AG09319 (cell line): ENCODE results near the gene RPL13A.

ENCODE experiments used
- DNase-seq: peaks from one replicate; pipeline ENCODE4 v3.0.0-alpha.2; 2010; ENCODE audit warnings: low read depth; ENCODE audit errors: extremely low read depth
- TF ChIP-seq, protein P1 (sequence below): IDR thresholded peaks from 2 replicates; pipeline ENCODE4 v1.5.1; 2011; ENCODE audit warnings: low read depth, mild to moderate bottlenecking, inconsistent platforms, low read length, moderate library complexity

Gene RPL13A

DNA sequence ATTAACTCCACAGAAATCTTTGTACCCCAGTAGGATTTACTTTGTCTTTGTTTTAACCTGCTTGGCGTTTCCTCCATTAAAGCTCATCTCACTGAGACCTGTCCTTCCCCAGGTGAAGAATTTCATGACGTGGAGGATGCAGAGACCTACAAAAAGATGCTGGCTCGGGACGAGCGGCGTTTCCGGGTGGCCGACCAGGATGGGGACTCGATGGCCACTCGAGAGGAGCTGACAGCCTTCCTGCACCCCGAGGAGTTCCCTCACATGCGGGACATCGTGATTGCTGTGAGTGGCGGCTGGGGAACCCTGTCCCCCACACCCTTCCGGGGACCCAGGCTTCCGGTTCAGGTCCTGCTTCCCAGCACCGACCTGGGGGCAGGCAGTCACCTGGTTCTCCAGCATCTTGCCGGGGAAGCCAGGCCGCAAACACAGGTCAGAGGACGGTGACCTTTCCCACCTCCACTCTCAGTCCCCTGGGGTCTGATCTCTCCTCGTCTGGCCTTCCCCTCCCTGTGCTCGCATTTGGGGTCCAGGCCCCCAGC, 49.6 kb downstream of the RPL13A start:
- no peak for DNase-seq

DNA sequence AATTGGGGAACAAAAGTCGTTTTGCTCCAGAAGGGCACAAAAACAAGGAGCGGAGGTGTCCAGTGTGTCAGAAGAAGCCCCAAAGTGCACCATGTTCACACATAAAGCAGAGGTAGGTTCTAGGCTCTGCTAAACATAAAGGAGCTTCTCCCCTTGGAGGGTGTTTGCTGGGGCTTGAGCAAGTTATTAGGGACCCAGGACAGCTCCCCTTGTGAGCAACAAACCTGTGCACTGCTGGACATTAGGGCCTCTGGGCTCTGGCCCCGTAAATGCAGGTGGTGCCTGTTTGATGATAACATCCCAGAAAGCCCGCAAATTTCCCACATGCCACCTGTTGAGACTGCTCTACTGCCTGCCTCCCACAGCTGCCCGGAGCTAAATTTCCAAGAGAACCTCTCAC, 51.2 kb downstream of the RPL13A start:
- DNase-seq: no peak
- TF ChIP-seq, protein P1, sequence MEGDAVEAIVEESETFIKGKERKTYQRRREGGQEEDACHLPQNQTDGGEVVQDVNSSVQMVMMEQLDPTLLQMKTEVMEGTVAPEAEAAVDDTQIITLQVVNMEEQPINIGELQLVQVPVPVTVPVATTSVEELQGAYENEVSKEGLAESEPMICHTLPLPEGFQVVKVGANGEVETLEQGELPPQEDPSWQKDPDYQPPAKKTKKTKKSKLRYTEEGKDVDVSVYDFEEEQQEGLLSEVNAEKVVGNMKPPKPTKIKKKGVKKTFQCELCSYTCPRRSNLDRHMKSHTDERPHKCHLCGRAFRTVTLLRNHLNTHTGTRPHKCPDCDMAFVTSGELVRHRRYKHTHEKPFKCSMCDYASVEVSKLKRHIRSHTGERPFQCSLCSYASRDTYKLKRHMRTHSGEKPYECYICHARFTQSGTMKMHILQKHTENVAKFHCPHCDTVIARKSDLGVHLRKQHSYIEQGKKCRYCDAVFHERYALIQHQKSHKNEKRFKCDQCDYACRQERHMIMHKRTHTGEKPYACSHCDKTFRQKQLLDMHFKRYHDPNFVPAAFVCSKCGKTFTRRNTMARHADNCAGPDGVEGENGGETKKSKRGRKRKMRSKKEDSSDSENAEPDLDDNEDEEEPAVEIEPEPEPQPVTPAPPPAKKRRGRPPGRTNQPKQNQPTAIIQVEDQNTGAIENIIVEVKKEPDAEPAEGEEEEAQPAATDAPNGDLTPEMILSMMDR: no peak

More for the DNA sequence above, 49.6 kb downstream of the RPL13A start:
- TF ChIP-seq, protein P1: no peak

DNA sequence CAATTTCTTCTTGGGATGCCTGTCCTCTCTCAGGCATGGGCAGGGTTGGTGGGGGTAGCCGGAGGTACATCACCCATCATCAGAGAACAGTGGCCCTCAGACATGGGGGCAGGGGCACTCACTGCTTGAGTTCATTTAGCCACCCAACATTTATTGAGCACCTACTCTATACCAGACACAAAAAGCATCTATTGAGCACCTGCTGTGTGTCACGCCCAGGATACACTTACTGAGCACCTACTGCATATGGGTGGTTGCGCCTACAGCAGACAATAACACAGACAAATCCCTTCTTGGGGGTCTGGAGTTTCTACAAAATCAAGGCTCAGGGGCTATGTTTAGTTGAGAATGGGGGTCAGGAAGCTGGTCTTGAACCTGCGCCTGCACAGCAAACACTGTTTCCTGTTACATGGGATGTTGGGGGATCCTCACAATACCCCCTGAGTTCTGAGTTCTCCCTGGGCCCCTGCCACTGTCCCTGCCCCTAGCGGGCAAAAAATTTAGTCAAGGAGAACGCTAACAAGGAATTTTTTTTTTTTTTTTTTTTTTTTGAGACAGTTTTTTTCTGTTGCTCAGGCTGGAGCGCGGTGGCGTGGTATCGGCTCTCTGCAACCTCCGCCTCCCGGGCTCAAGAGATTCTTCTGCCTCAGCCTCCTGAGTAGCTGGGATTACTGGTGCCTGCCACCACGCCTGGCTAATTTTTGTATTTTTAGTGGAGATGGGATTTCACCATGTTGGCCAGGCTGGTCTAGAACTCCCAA, 52.0 kb downstream of the RPL13A start:
- no peak for DNase-seq
- TF ChIP-seq, protein P1: no peak
